Nephron (organoid): Measurements from ENCODE around the gene CHAMP1.

Source experiments
- H3K27ac Mint-ChIP-seq, 3 experiments: 2 replicates each; pipeline ENCODE4 v1.8.0; 2020; ENCODE audit warnings: mixed read lengths in 3 of 3, mild to moderate bottlenecking in 2 of 3, moderate library complexity in 1 of 3
- H3K27me3 Mint-ChIP-seq: 2 replicates; pipeline ENCODE4 v1.8.0; 2021; ENCODE audit warnings: low read depth, mild to moderate bottlenecking, moderate library complexity, mixed read lengths
- H3K36me3 Mint-ChIP-seq: 2 replicates; pipeline ENCODE4 v1.8.0; 2020; ENCODE audit warnings: low read depth, mixed read lengths
- H3K4me1 Mint-ChIP-seq: 2 replicates; pipeline ENCODE4 v1.8.0; 2020; ENCODE audit warnings: mixed read lengths
- H3K4me3 Mint-ChIP-seq, 3 experiments: 2 replicates each; pipeline ENCODE4 v1.8.0; 2020; ENCODE audit warnings: mild to moderate bottlenecking in 3 of 3, mixed read lengths in 3 of 3, moderate library complexity in 2 of 3
- H3K9me3 Mint-ChIP-seq: 2 replicates; pipeline ENCODE4 v1.8.0; 2020; ENCODE audit warnings: mixed read lengths
- CTCF ChIP-seq, 3 experiments: fragments of 200-600 bp; sonication (generic); IDR thresholded peaks; one replicate each; pipeline ENCODE4 v1.5.0; 2021; ENCODE audit warnings: antibody characterized with exemption in 3 of 3; ENCODE audit not compliant: unreplicated experiment in 3 of 3

The CHAMP1 gene

DNA sequence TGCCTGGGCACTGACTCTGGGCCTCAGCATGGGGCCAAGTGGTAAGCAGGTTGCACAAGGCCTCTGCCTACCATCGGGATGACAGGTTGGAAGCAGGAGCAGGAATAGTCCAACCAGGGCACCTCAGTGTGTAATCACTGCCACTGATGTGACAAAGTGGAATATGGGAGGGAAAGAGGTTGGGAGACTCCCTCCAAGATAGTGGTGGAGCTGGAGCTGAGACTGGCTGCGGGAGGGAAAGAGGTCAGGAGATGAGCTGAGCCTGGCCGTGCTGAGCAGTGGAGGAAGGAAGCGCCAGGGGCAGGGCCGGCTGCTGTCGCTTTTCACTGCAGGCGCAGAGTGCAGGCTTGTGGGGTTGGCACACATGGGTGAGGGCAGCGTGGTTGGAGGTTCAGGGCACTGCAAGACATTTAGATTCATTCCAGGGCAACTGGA is 26.1 kb upstream of the CHAMP1 start:
- H3K4me3 Mint-ChIP-seq = no peak overlapping the region
- TF ChIP-seq CTCF (IDR thresholded peaks at IDR 0.05; ENCODE audit: unreplicated experiment in 3 of 3) = no peak
- H3K4me1 Mint-ChIP-seq = peaks cover 12% of the 10 kb centered on the region
- H3K27ac Mint-ChIP-seq = no peak overlapping the region
- H3K27me3 Mint-ChIP-seq = no peaks in the 10 kb centered on the region
- H3K36me3 Mint-ChIP-seq = peaks cover 90% of the 10 kb centered on the region
- H3K9me3 Mint-ChIP-seq = no peaks in the 10 kb centered on the region

GRCh38 chr13:114296448-114296847 is 17.9 kb upstream of the CHAMP1 start:
- no peaks in the 10 kb centered on the region for H3K27me3 Mint-ChIP-seq
- peaks cover 5% of the 10 kb centered on the region for H3K4me1 Mint-ChIP-seq

GRCh38 chr13:114296902-114297301 is 17.4 kb upstream of the CHAMP1 start:
- no peak overlapping the region for H3K4me3 Mint-ChIP-seq
- H3K36me3 Mint-ChIP-seq = peaks cover 63% of the 10 kb centered on the region
- H3K27me3 Mint-ChIP-seq = no peaks in the 10 kb centered on the region
- no peak overlapping the region for H3K27ac Mint-ChIP-seq
- TF ChIP-seq CTCF (IDR thresholded peaks at IDR 0.05; ENCODE audit: unreplicated experiment in 3 of 3) = no peak
- peaks cover 5% of the 10 kb centered on the region for H3K4me1 Mint-ChIP-seq
- H3K9me3 Mint-ChIP-seq = no peaks in the 10 kb centered on the region

More at GRCh38 chr13:114296448-114296847, 17.9 kb upstream of the CHAMP1 start:
- peaks cover 63% of the 10 kb centered on the region for H3K36me3 Mint-ChIP-seq
- no peak overlapping the region for H3K4me3 Mint-ChIP-seq
- H3K27ac Mint-ChIP-seq = no peak overlapping the region
- no peak for TF ChIP-seq CTCF (IDR thresholded peaks at IDR 0.05; ENCODE audit: unreplicated experiment in 3 of 3)
- H3K9me3 Mint-ChIP-seq = no peaks in the 10 kb centered on the region

- Mint-ChIP-seq H3K4me3 (no peak overlapping the region), H3K9me3 (no peaks in the 10 kb centered on the region), H3K36me3 (peaks cover 62% of the 10 kb centered on the region), H3K4me1 (peaks cover 5% of the 10 kb centered on the region), H3K27ac (no peak overlapping the region), H3K27me3 (no peaks in the 10 kb centered on the region)
- TF ChIP-seq CTCF (IDR thresholded peaks at IDR 0.05; ENCODE audit: unreplicated experiment in 3 of 3) = no peak
These were observed 15.4 kb upstream of the CHAMP1 start for GRCh38 chr13:114298866-114299265.

GRCh38 chr13:114299604-114300305 is 14.5 kb upstream of the CHAMP1 start:
- H3K4me3 Mint-ChIP-seq = no peak overlapping the region
- H3K9me3 Mint-ChIP-seq = no peaks in the 10 kb centered on the region
- H3K27me3 Mint-ChIP-seq = no peaks in the 10 kb centered on the region
- no peak overlapping the region for H3K27ac Mint-ChIP-seq
- H3K36me3 Mint-ChIP-seq = peaks cover 62% of the 10 kb centered on the region
- no peak for TF ChIP-seq CTCF (IDR thresholded peaks at IDR 0.05; ENCODE audit: unreplicated experiment in 3 of 3)
- H3K4me1 Mint-ChIP-seq = peaks cover 5% of the 10 kb centered on the region

- Mint-ChIP-seq H3K27me3 (no peaks in the 10 kb centered on the region), H3K9me3 (no peaks in the 10 kb centered on the region), H3K4me1 (no peaks in the 10 kb centered on the region), H3K36me3 (peaks cover 57% of the 10 kb centered on the region), H3K4me3 (no peak overlapping the region), H3K27ac (no peak overlapping the region)
- TF ChIP-seq CTCF (IDR thresholded peaks at IDR 0.05; ENCODE audit: unreplicated experiment in 3 of 3) = no peak
These were observed 10.5 kb upstream of the CHAMP1 start for GRCh38 chr13:114303700-114304327.
